Measurements from ENCODE around the gene CATSPER1.

Gene CATSPER1

GRCh38 chr11:65968600-65969482, 57.4 kb downstream of the CATSPER1 start:
- DNase-seq (ENCODE audit: low read depth): no peak

- no peak for DNase-seq (ENCODE audit: low read depth)
Observed at GRCh38 chr11:65967329-65967934, 58.8 kb downstream of the CATSPER1 start.
